Jurkat, Clone E6-1 (cell line): ENCODE measurements around the gene SLC10A3.

Experiments used
- DNase-seq: peaks from one replicate; pipeline ENCODE4 v3.0.0-alpha.2; 2011; ENCODE audit warnings: low read depth, low spot score
- H3K4me3 ChIP-seq: 2 replicates; pipeline ENCODE4 v1.5.1; 2011; ENCODE audit warnings: mild to moderate bottlenecking, low read length, control low read depth, moderate library complexity

SLC10A3 gene

DNA sequence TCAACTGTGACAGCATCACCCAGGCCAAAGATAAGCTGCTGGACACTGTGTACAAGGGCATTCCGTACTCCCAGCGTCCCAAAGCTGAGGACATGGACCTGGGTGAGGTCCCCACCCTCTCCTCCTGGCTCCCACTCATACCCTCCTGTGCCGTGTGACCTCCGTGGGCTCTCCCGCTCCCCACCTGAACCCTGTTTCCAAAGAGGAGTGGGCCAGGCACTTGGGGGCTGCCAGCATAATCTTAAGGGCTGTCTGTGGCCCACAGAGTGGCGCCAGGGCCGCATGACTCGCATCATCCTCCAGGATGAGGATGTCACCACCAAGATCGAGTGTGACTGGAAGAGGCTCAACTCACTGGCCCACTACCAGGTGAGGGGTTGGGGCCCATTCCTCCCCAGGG lies 21.3 kb downstream of the SLC10A3 start:
- no peak overlapping the region for H3K4me3 ChIP-seq
- DNase-seq = no peak

GRCh38 chrX:154468217-154468616 lies 22.2 kb downstream of the SLC10A3 start:
- no peak overlapping the region for H3K4me3 ChIP-seq
- no peak for DNase-seq

DNA sequence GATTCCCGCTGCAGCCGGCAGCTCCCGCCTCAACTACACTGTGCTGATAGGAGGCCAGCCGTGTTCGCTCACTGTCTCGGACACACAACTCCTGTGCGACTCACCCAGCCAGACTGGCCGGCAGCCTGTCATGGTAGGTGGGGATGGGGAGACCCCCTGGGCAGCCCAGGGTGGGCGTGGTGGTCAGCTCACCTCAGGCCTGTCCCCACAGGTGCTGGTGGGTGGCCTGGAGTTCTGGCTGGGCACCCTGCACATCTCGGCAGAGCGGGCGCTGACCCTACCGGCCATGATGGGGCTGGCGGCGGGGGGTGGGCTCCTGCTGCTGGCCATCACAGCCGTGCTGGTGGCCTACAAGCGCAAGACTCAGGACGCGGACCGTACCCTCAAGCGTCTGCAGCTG lies 22.9 kb downstream of the SLC10A3 start:
- no peak for DNase-seq

GRCh38 chrX:154466907-154467306 lies 23.5 kb downstream of the SLC10A3 start:
- no peak overlapping the region for H3K4me3 ChIP-seq
- no peak for DNase-seq

More for the DNA sequence above, 22.9 kb downstream of the SLC10A3 start:
- H3K4me3 ChIP-seq = no peak overlapping the region

DNA sequence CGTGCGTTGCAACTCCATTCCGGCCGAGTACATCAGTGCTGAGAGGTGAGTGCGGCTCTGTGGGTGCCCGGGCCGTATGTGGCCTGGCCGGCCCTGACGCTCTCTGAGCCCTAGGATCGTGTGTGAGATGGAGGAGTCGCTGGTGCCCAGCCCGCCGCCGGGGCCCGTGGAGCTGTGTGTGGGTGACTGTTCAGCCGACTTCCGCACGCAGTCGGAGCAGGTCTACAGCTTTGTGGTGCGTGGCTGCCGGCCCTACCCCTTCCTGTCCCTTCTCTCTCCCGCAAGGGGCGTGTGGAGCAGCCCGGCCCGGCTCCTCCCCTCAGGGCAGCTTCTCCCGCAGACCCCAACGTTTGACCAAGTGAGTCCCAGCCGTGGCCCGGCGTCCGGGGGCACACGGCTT lies 24.4 kb downstream of the SLC10A3 start:
- DNase-seq = no peak
- H3K4me3 ChIP-seq = no peak overlapping the region

GRCh38 chrX:154465601-154466000 lies 24.8 kb downstream of the SLC10A3 start:
- DNase-seq = no peak
- H3K4me3 ChIP-seq = no peak overlapping the region

GRCh38 chrX:154464806-154465365 lies 25.5 kb downstream of the SLC10A3 start:
- no peak overlapping the region for H3K4me3 ChIP-seq
- DNase-seq = no peak

- no peak overlapping the region for H3K4me3 ChIP-seq
- DNase-seq = no peak
These were observed 26.7 kb downstream of the SLC10A3 start for GRCh38 chrX:154463611-154464220.

DNA sequence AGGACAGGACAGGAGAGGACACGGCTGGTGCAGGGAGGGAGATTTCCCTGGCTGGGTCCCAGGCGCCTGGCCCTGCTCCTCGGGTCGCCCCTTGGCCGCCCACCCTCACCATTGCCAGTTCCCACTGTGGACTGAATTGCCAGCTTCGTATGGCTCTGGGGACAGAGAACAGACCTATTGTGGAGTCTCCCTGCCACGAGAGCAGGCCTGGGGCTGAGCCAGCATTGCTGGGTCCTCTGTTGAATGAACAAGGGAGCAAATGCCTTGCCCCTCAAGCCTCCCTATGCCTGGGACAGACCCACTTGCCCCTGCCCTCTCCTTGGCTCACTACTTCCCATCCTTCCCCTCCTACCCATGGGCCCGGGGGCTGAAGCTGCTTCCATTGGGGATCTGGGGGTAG lies 28.0 kb downstream of the SLC10A3 start:
- no peak for DNase-seq
- H3K4me3 ChIP-seq = no peak overlapping the region

GRCh38 chrX:154460326-154460725 lies 30.1 kb downstream of the SLC10A3 start:
- no peak for DNase-seq
- no peak overlapping the region for H3K4me3 ChIP-seq

GRCh38 chrX:154459832-154460231 lies 30.6 kb downstream of the SLC10A3 start:
- H3K4me3 ChIP-seq = no peak overlapping the region
- DNase-seq = no peak

DNA sequence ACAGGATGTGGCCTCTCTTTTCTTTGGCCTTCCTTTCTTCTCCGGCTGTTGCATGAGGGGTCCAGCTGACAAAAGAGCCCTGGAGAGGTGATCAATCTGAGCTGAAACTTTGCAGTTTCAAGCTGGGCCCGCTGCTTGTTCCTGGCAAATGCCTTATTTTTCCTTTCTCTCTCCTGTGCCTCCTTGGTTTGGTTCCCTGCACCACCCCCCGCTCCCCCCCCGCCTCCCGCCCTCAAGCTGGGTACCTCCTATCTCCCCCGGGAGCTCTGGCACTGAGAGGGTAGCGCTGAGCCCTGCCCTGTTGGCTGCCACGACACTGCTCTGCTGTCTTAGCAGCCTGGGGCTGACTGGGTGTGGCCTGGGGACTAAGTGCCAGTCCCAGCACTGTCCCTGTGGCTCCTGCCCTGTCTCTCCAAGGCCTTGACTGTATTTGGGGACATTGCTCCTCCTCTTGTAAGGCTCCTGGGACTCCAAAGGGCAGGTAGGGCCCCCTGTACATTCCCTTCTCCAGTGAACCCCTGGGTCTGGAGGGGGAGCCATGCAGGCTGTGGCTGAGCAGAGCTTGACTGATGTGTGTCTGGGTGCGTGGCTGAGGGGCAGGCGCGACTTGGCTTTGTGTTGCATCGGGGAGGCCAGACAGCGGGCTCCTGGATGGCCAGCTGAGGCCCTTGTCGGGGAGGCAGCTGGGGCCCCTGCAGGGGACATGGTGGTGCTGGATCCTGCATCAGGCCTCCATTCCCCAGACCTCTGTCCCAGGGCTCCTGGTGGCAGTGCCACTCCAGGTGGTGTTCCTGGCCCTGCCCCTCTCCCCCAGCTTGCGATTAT lies 31.3 kb downstream of the SLC10A3 start:
- no peak for DNase-seq
- H3K4me3 ChIP-seq = peak overlapping the region; percentile 55

DNA sequence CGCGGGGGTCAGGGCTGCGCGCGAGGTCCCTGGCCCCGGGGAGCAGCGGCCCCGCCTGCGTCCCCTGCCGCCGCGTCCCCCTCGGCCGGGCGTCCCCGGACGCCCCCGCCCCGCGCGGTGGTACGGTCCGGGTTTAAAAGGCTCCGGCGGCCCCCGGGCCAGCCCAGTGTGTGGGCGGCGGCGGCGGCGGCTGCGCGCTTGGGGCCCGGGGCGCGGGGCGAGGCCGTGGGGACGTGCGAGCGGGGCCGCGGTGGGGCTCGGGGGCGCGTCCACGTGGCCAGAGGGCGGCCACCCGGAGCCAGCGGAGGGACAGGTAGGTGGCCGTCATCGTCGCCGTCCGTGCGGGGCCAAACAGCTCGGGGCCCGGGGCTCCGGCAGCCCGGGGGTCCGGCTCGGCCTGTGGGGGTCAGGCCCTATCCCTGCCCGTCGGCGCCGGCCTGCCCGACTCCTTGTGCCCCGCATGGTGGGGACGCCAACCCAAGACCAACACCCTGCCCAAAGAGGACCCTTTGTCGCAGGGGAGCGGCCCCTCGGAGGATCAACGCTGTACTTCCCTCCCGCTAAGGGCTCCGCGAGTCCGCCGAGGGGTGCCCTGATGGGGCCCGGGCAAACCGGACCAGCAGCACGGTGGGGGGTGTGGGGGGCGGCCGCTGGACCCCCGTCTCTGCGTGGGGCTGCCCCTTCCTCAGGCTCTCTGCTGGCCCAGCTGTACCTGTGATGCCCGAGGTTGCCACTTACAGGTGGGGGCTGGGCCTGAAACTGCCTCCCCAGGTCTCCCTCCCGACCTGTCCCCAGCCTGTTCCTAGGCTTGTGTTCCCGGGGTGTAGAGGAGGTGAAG lies 32.1 kb downstream of the SLC10A3 start, which contains the start of gene PLXNA3:
Gene PLXNA3 (plus strand): TSS at position 166 of the 838 bp plus-strand sequence. CDS start 1,903 bp downstream, outside the sequence.
- peak within 1 kb of the TSS; percentile 55 for H3K4me3 ChIP-seq
- no peak for DNase-seq

DNA sequence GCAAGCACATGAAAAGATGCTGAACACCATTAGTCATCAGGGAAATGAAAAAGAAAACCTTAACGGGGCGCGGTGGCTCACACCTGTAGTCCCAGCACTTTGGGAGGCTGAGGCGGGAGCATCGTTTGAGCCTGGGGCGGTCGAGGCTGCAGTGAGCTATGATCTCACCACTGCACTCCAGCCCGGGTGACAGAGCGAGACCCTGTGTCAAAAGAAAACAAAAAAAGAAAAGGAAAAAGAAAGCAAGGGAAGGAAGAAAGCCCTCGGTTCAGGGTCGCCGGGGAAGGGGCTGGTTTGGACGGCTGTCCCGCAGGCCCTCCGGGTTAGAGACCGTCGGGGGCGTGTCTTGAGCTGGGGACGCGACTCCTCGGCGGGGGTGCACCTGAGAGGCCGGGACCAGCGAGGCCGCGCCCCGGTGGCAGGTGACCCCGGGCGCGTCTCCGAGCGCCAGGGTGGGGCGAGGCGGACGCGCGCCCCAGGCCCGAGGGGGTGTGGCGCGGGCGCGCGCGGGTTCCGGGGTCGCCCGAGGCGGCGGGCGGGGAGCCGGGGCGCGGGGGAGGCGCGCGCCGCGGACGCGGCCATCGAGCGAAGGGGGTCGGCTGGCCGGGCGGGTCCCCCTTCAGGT lies 32.8 kb downstream of the SLC10A3 start:
- H3K4me3 ChIP-seq = peak overlapping the region; percentile 48
- peak; percentile 22 for DNase-seq

DNA sequence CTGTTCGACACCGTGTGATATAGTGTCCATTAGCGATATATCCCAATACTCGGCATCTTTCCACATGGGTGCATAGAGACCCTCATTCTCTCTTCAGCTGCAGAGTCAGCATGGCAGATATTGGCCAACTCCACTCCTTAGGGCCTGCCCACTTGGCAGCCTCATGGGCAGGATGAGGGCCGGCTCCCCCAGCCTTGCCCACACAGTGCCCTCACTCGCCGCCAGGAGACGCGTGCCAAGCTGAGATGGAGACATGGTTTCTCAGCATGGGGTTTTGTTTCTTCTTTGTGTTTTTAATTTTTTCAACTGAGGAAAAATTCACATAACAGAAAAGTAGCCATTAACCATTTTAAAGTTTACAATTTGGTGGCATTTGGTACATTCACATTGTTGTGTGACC lies 37.6 kb downstream of the SLC10A3 start:
- DNase-seq = no peak
- no peak overlapping the region for H3K4me3 ChIP-seq

- H3K4me3 ChIP-seq = no peak overlapping the region
- no peak for DNase-seq
These were observed 40.1 kb downstream of the SLC10A3 start for GRCh38 chrX:154450312-154450711.

GRCh38 chrX:154449618-154450017 lies 40.8 kb downstream of the SLC10A3 start:
- DNase-seq = no peak
- H3K4me3 ChIP-seq = no peak overlapping the region

DNA sequence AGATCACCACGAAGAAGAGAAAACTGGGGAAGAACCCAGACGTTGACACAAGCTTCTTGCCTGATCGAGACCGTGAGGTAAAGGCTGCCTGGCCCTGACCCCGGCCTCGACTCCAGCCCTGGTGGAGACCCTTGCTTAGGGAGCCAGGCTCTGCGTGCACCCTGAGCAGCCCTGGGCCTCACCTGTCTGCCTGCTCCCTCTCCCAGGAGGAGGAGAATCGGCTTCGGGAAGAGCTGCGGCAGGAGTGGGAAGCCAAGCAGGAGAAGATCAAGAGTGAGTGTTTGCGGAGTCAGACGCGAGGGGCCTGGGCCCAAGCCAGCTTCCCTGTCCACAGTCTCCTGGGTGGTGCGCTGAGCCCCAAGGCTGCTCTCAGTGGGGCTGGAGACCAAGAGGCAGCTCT lies 41.9 kb downstream of the SLC10A3 start:
- no peak overlapping the region for H3K4me3 ChIP-seq
- DNase-seq = no peak

DNA sequence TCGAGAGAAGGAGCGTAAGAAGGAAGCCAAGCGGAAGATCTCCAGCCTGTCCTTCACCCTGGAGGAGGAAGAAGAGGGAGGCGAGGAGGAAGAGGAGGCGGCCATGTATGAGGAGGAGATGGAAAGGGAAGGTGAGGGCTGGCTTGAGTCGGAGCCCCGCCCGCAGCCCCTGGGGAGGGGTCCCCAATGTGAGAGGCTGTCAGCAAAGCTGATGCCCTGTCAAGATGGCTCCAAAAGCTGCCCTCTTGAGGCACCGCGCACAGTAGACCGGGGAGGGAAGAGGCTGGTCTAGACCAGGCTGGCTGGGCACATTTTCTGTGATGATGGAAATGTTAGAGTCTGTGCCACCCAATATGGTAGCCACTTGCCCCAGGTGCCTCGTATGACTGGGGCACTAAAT lies 44.0 kb downstream of the SLC10A3 start:
- no peak overlapping the region for H3K4me3 ChIP-seq
- DNase-seq = no peak
